NB4 (cell line): ENCODE data around the gene MBNL1.

Experiments used
- DNase-seq: peaks from one replicate; pipeline ENCODE4 v3.0.0; 2010; ENCODE audit warnings: low read depth
- H3K4me3 ChIP-seq: one replicate; pipeline ENCODE4 v1.5.1; 2011; ENCODE audit warnings: mild to moderate bottlenecking, low read depth, low read length, moderate library complexity
- MYC ChIP-seq: IDR thresholded peaks from 2 replicates; pipeline ENCODE4 v1.6.1; 2011; ENCODE audit warnings: low read depth, low read length
- POLR2A ChIP-seq: IDR thresholded peaks from 2 replicates; pipeline ENCODE4 v1.6.1; 2011; ENCODE audit warnings: mild to moderate bottlenecking; ENCODE audit not compliant: insufficient read length; ENCODE audit errors: extremely low read depth
- TF ChIP-seq, protein P1 (sequence below): IDR thresholded peaks from one replicate; pipeline ENCODE4 v1.5.1; 2012; ENCODE audit warnings: low read depth, low read length
- TF ChIP-seq, protein P2 (sequence below): IDR thresholded peaks from 2 replicates; pipeline ENCODE4 v1.6.1; 2011; ENCODE audit warnings: low read depth, low read length

MBNL1 gene

DNA sequence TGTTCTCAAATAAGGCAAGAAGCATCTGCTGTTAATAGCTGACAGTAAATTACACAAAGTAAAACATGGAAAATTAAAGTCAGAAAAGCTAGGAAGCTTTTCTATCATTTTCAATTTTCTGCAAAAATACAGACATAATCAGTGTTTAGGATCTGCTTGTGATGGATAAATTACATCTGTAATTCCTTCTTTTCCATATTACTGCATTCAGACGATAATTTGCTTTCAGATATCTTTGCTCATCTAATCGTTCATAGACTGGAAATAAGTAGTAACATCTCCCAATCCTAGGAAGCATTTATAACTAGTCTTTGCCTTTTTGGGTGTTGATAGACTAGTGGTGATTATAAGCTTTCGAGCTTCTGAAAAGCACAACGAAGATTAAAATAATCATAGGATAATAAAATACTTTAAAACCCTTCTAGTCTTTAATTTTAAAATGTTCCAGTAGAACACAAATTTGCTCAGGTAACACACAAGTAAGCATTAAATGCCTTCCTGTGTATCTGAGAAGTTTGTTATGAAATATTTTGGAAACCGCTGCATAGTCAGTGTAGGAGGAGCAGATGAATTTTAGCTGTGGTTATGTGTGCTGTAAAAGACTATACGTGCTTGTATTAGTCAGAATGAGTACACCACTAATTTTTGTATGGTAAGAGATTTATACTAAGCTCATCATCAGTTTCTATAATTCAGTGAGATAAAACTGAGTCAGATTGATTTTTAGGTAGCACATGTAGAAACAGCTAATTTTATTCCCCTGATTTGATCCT, 41.0 kb downstream of the MBNL1 start:
- TF ChIP-seq, protein P1, sequence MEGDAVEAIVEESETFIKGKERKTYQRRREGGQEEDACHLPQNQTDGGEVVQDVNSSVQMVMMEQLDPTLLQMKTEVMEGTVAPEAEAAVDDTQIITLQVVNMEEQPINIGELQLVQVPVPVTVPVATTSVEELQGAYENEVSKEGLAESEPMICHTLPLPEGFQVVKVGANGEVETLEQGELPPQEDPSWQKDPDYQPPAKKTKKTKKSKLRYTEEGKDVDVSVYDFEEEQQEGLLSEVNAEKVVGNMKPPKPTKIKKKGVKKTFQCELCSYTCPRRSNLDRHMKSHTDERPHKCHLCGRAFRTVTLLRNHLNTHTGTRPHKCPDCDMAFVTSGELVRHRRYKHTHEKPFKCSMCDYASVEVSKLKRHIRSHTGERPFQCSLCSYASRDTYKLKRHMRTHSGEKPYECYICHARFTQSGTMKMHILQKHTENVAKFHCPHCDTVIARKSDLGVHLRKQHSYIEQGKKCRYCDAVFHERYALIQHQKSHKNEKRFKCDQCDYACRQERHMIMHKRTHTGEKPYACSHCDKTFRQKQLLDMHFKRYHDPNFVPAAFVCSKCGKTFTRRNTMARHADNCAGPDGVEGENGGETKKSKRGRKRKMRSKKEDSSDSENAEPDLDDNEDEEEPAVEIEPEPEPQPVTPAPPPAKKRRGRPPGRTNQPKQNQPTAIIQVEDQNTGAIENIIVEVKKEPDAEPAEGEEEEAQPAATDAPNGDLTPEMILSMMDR: no peak
- TF ChIP-seq POLR2A (no peak), MYC (no peak)
- TF ChIP-seq, protein P2, sequence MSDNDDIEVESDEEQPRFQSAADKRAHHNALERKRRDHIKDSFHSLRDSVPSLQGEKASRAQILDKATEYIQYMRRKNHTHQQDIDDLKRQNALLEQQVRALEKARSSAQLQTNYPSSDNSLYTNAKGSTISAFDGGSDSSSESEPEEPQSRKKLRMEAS: no peak
- DNase-seq: peak; percentile 53

DNA sequence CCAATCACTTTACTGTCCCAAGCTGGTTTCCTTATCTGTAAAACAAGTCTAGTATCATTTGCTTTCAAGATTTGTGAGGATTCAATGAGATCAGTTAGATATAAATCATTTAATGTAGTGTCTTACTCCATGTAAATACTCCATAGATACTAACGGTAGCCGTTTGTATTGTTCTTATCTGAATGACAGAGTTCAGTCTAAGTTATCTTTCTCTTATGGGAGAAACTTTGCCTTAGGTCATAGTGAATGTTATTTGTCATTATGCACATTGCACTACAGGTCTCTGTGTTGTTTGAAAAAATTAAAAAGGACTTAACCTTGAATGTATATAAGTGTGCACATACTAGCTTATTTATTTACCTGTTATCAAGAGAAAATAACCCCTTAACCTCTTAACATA, 44.7 kb downstream of the MBNL1 start:
- TF ChIP-seq POLR2A: no peak
- no peak for TF ChIP-seq MYC
- TF ChIP-seq, protein P1: no peak
- TF ChIP-seq, protein P2: no peak

More for the DNA sequence above, 41.0 kb downstream of the MBNL1 start:
- no peak overlapping the region for H3K4me3 ChIP-seq

DNA sequence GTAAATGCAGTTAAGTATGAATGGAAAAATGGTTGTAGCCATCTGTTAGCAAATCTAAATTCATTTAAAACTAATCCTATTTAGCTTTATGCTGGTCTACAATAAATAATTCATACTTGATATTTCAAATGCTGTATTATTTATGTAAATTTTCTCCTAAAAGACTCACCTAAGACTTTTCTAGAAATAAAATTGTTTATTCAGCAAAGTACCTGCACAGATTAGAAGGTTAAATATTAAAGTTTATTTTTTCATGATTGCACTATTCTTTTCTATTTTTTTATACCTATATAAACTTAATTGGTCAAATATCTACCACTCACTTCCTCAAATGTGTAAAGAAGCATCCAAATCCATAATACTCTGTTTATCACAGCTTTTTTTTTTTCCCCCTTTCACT, 45.2 kb downstream of the MBNL1 start:
- DNase-seq: no peak
- H3K4me3 ChIP-seq: no peak overlapping the region
- TF ChIP-seq MYC (no peak), POLR2A (no peak)
- TF ChIP-seq, protein P2: no peak
- TF ChIP-seq, protein P1: no peak

More for the DNA sequence above, 44.7 kb downstream of the MBNL1 start:
- DNase-seq: no peak
- no peak overlapping the region for H3K4me3 ChIP-seq

DNA sequence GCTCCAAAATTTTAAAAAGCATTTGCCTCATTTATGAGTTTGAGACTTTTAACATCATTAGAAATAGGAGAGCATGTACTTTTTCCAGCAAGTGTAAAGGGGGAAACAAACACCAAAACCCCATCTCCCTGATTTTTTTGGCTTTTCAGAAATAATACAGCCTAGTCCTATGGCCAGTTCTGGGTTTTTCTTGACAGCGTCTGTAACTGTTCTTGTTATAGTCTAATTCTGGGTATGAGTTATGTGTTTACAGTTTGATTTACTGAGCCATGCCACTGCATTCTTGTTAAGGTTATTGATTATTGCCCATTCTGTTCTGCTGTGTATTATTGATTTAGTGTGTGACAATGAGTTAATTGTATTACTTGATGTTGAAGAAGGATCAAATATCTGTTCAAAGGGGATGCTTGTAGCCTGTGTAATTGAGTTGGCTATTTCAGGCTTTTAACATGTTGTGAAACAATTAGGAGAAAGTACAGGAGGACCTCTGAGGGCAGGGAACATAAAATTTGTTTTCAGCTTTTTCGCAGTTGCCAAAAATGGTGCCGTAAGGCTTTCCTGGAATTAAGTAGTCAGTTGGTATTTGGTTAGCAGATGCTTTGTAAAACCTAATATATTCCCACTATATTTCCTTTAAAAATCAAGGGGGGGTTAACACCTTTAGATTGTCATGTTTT, 46.1 kb downstream of the MBNL1 start:
- TF ChIP-seq, protein P2: no peak
- no peak for TF ChIP-seq POLR2A
- no peak for TF ChIP-seq MYC
- TF ChIP-seq, protein P1: no peak
- no peak for DNase-seq

DNA sequence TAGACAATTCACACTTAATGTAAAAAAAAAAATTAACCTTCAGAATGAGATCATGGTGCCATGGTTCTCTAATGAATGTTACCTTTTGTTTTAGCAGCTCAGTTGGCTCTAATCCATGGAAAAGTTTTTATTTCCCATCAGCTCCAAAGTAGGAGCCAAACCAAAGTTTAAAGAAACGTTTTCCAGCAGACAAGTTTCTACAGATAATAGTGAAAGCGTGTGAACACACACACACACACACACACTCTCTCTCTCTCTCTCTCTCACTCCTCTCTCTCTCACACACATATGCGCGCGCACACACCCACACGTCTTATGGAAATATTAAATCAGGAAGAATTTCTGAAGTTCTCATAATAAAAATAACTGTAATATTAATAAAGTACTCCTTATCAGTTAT, 46.9 kb downstream of the MBNL1 start:
- no peak overlapping the region for H3K4me3 ChIP-seq
- no peak for DNase-seq
- TF ChIP-seq MYC (no peak), POLR2A (no peak)
- TF ChIP-seq, protein P2: no peak
- TF ChIP-seq, protein P1: no peak

More for the DNA sequence above, 46.1 kb downstream of the MBNL1 start:
- no peak overlapping the region for H3K4me3 ChIP-seq
